Fibroblast of lung (primary cell): ENCODE measurements around the gene KCNJ5.

Experiments
- EZH2 ChIP-seq: IDR thresholded peaks from 2 replicates; pipeline ENCODE4 v1.5.1; 2012; ENCODE audit warnings: low read length, control low read depth, mild to moderate bottlenecking; ENCODE audit errors: missing control alignments
- TF ChIP-seq, protein P1 (sequence below), 2 donors: IDR thresholded peaks in 1 of 2; conservative IDR thresholded peaks in 1 of 2; 1 replicate in 1 of 2; 2 replicates in 1 of 2; pipeline ENCODE4 v1.5.1; 2011 to 2012; ENCODE audit warnings: low read length in 2 of 2, control low read depth in 1 of 2, inconsistent platforms in 1 of 2, low read depth in 1 of 2, mild to moderate bottlenecking in 1 of 2

GRCh38 chr11:128947773-128948172 is 56.6 kb downstream of the KCNJ5 start:
- TF ChIP-seq, protein P1, sequence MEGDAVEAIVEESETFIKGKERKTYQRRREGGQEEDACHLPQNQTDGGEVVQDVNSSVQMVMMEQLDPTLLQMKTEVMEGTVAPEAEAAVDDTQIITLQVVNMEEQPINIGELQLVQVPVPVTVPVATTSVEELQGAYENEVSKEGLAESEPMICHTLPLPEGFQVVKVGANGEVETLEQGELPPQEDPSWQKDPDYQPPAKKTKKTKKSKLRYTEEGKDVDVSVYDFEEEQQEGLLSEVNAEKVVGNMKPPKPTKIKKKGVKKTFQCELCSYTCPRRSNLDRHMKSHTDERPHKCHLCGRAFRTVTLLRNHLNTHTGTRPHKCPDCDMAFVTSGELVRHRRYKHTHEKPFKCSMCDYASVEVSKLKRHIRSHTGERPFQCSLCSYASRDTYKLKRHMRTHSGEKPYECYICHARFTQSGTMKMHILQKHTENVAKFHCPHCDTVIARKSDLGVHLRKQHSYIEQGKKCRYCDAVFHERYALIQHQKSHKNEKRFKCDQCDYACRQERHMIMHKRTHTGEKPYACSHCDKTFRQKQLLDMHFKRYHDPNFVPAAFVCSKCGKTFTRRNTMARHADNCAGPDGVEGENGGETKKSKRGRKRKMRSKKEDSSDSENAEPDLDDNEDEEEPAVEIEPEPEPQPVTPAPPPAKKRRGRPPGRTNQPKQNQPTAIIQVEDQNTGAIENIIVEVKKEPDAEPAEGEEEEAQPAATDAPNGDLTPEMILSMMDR (conservative IDR thresholded peaks at IDR 0.05 in 1 of 2, IDR thresholded peaks at IDR 0.05 in 1 of 2; ENCODE audit: low read depth in 1 of 2, low read length in 2 of 2), result no peak
- TF ChIP-seq EZH2, result no peak
